Renal pelvis (tissue), 4 donors: ENCODE data around the gene DPF1. TPM values are rescaled to one million over a fixed set of nuclear protein-coding genes. Genes with fewer than 3 reads are reported as not detected.
"Not testable (repeated sequence)": the region's sequence is repeated elsewhere in the genome, so short reads cannot be mapped to it uniquely, and the experiment has no call there.

Experiments
- DNase-seq: peaks from one replicate; pipeline ENCODE4 v3.0.0-alpha.2; 2013
- polyA plus RNA-seq, 3 donors: library from polyadenylated mRNA; unstranded; fragments of 120-200 nt; gene quantifications; one replicate each; pipeline ENCODE4 v1.2.1, GENCODE V29; 2013; ENCODE audit not compliant: insufficient read length in 3 of 3

The DPF1 gene
- polyA plus RNA-seq, 3 donors: 1.2 to 2.9 (median 2.0) TPM

DNA sequence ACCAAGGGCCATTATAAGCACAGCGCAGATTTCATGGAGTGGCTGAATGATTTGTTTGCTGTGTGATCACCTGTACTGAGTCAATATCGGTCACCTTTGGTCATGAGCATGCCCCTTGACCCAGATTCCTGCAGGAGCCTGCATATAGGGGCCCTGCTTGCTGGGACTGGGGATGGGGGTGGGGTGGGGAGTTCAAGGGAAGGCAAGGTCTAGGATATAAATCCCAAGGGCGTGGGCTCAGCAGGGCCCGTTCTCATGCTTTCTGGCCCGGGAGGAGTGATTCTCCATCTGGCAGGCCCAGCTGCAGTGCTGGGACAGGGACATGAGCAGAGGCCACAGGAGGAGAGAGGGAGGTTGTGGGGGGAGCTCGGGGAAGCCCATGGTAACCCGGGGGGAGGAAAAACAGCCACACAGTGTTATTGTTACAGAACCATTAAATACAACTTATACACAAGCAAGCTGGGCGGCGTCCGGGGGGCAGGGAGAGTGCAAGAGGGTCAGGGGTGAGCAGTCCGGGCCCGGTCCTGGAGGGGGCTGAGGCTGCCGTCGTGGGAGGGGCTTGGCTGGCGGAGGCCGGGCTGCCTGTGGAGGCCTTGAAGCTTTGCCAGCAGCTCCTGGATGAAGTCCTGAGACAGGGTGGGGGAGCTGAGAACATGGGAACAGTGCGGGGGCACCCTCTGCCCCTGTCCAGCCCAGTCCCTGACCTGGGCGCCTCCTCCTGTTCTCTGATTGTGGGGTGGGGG, 27.0 kb upstream of the DPF1 start:
- DNase-seq: no peak

DNA sequence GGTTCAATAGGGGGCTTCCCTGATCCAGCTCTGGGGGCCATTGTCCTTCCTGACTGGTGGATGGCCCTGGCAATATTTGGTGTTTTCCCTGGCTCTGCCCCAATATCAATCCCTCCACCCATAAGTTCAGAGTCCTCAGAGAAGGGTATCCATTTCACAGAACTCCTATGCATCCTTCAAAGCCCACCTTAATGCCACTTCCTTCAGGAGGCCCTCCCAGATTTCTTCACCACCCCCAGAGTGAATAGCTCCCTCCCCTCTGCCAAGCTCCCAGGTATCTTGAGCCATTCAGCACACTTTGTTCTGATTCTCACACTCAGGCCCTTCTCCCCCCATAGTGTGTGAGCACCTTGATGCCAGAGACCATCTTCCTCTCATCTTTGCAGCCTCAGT, 26.4 kb upstream of the DPF1 start:
- DNase-seq: no peak

DNA sequence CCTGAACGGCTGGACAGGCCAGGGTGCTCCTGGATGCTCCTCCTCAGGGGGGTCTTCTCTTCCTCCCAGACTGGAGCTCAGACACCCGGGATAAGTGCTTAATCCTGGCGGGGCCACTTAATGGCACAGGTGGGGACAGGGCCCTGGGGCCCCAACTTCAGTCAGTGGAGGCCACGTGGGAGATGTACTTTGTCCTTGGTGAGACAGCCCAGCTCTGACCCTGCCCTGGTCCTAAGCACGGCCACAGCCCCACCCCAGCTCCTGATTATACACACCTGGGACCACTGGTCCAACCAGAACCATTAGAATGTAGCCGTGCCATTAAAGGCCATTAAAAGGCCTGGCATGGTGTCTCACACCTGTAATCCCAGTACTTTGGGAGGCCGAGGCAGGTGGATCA, 24.4 kb upstream of the DPF1 start:
- no peak for DNase-seq

DNA sequence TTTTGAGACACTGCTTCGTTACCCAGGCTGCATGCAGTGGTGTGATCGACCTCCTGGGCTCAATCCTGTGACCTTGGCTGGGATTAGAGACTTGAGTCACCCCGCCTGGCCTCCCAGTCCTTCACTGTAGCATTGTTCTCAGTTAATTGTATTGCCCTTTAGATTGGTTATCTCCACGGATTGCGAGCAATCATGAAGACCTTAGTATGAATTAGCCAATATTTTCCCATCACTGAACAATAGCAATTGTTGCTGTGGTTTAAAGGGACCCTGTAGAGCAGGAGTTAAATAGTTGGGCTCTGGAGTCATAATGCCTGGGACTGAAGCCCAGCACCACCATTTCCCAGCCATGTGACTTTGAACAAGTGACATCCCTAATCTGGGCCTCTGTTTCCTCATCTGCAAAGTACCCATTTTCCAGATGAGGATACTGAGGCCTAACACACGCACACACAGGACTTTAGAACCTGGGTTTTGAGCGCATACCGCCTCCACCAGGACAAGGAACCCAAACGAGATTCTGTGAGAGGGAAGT, 23.8 kb upstream of the DPF1 start:
- no peak for DNase-seq

DNA sequence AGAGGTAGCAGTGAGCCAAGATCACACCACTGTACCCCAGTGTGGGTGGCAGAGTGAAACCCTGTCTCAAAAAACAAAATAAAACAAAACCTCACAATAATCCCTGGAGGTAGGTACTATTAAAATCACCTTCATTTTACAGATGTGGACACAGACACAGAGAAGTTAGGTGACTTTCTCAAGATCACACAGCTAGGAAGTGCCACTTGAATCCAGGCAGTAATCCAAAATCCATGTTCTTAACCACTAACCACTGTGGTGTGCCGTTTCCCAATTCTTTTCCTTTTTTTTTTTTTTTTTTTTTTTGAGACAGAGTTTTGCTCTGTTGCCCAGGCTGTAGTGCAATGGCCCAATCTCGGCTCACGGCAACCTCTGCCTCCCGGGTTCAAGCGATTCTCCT, 23.1 kb upstream of the DPF1 start:
- DNase-seq: no peak

DNA sequence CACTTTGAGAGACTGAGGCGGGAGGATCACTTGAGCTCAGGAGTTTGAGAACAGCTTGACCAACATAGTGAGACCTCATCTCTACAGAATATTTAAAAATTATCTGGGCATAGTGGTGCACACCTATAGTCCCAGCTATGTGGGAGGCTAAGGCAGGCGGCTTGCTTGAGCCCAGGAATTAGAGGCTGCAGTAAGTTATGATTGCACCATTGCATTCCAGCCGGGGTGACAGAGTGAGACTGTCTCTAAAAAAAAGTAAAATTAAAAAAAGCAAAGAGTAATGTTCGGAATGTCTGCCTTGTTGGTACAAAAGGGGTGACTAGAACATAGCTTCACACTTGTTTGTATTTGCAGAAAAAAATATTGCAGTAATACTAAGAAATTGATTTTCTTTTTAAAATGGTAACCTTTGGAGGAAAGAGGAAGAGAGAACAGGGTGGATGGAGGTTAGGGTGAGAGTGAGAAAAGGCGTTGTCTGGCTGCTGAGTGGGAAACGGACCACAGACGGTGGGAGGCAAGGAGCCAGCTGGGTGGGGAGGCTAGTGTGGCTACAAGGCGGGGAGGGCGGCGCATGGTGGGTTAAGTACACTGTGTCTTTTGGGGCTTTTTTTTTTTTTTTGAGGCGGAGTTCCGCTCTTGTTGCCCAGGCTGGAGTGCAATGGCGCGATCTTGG, 21.9 kb upstream of the DPF1 start:
- no peak for DNase-seq

DNA sequence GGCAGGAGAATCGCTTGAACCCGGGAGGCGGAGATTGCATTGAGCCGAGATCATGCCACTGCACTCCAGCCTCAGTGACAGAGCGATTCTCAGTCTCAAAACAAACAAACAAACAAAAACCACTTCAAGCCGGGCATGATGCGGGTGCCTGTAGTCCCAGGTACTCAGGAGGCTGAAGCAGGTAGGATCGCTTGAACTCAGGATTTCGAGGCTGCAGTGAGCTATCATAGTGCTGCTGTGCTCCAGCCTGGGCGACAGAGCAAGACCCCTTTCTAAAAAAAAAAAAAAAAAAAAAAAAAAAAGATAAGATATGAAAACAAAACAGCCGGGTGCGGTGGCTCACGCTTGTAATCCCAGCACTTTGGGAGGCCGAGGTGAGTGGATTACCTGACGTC, 19.3 kb upstream of the DPF1 start:
- DNase-seq: no peak

DNA sequence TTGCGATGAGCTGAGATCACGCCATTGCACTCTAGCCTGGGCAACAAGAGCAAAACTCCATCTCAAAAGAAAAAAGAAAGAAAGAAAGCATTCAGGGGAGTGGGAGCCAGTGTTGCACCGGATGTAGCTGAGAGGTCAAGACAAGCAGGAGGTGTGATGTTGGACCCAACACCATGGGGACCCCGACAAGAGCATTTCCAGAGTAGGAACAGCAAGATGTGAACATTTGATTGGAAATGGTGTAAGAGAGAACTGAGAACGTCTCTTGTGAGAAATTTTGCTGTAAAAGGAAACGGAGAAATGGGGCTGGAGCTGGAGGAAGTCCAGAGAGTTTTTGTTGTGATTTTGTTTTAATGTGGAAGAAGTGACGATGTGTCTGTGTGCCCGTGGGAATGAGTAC, 15.8 kb upstream of the DPF1 start:
- no peak for DNase-seq

DNA sequence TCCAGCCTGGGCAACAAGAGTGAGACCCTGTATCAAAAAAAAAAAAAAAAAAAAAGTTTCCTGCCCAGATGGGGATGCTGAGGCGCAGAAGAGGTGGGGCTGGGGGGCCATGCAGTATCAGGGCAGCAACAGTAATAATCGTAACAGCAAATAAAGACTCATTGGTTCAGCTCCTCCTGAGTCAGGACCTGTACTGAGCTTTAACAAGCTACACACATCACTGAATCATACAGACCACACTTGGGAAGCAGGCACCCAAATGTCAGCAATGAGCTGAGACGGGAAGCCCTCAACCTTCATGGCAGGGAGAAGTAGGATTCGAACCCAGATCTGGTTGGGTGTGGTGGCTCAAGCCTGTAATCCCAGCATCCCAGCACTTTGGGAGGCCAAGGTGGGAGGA, 10.6 kb upstream of the DPF1 start:
- no peak for DNase-seq

DNA sequence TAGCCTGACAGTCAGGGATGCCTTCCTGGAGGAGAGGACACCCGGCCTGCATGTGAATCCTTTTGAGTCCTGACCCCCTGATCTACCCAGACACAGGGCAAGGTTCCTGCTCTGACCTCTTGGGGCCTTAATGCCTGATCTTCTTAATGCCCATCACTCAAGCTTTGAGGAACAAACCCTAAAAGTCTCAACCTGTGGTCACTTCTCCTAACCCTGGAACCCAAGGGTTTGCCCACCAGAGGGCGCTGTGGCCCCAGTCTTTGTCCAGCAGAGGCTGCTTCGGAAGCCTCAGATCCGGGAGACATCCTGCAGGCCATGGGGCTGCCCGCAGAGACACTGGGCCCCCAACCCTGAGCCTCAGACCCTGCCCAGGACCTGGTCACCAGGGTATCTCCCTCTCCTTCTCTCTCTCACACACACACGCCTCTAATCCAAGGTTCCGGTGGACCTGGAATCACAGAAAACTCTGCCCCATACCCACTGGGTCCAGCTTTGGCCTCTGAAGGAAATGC, 9.8 kb upstream of the DPF1 start:
- no peak for DNase-seq

DNA sequence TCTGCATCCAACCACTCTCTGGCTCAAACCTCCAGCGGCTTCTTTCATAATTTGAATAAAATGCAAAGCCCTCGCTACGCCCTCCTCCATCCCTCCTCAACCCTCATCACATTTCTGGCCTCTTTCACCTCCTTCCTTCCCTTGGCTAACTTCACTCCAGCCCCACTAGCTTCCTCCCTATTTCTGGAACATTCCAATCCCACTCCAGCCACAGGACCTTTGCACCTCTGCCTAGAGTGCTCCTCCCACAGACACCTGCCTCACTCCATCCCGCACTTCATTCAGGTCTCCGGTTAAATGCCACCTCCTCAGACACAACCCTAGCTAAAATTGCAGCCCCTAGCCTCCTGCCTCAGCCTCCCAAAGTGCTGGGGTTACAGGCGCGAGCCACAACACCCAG, 7.9 kb upstream of the DPF1 start:
- DNase-seq: no peak

DNA sequence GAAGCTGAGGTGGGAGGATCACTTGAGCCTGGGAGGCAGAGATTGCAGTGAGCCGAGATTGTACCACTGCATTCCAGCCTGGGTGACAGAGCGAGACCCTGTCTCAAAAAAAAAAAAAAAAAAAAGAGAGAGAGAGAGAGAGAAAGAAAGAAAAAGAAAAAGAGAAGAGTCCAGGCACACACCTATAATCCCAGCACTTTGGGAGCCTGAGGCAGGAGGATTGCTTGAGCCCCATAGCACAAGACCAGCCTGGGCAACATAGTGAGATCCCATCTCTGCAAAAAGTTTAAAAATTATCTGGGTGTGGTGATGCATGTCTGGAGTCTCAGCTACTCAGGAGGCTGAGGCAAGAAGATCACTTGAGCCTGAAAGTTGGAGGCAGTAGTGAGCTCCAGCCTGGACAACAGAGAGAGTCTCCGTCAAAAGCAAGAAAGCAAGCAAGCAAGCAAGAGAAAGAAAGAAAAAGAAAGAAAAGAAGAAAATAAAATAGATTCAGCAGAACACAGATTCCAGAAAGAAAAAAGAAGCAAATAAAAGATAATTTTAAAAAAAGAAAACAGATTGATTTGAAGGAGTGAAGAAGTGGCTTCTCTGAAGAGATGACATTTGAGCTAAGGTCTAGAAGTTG, 6.6 kb upstream of the DPF1 start:
- not testable (repeated sequence) for DNase-seq

DNA sequence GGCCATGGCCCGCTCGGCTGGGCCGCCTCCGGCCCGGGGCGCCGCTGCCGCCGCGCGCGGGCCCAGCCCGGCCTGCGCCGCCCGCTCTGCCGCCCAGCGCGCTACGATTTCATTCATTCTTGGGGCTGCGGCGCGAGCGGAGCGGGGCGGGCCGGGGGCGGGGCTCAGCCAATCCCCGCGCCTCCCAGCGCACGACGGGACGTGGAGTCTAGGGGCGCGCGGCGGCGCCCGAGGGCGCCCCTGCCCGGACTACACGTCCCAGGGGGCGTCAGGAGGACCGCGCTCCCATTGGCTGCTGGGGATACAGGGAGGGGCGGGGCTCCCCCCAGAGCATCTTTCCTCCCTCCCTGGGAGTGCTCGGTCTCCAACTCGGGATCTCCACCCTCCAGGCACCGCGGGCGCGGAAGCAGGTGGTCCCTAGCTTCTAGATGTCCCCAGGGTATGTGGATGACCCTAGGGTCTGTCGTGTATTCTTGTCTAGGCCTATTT, 5.6 kb upstream of the DPF1 start:
- DNase-seq: peak; percentile 78

DNA sequence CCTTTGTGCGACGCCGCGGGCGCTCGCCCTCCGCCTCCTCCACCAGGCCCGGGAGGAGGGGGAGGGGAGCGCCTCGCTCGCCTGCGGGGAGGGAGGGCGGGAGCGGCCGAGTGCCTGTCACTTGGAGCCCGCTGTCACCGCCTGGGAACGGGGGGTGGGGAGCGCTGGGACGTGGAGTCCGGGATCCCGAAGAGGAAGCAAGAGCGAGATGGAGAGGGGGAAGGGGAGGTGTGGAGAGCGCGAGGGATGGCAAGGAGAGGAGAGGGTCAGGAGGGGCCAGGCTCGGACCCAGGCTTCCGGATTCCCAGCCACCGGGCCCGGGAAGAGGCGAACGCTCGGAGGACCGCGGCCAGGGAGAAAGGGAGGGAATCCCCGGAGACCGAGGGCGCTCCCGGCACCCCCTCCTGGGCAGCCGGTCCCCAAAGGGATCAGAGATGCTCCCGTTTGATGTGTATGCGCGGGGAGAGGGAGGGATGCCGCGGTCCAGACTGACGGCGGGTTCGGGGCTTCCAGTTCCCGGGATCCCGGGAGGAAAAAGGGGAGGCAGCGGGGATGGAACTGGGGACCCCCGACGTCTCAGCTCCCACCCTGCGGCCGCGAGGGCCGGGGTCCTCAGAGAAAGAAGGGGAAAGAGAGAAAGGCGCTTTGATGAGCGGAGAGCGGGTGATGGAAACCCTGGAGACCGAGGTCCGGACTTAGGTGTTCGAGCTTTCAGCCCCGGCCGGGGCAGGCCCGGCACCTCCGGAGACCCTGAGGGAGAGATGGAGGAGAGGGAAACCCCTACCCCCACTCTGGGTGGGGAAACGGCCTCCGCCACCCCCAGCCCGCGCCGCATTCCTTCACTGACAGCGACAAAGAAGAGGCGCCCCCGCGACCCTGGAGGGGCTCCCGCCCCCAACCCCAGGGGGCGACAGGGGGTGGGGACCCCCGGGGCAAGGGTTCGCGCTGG, 4.7 kb upstream of the DPF1 start:
- no peak for DNase-seq

DNA sequence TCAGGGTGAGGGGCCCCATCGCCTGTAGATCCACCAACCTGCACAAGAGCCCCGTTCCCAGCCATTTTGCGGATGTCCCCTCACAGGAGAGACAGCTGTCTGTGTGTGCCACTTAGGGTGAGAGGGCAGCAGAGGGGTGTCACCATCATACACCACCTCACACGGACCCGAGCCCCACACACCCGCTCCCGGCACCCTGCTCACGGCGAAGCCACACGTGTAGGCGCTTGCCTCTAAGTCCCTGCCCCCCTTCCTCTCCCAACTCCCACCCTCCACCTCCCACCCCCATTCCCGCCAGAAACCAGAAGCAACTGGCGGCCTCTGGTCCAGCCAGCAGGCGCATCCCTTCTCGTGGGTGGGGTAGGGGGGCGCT, 4.0 kb upstream of the DPF1 start:
- DNase-seq: no peak

DNA sequence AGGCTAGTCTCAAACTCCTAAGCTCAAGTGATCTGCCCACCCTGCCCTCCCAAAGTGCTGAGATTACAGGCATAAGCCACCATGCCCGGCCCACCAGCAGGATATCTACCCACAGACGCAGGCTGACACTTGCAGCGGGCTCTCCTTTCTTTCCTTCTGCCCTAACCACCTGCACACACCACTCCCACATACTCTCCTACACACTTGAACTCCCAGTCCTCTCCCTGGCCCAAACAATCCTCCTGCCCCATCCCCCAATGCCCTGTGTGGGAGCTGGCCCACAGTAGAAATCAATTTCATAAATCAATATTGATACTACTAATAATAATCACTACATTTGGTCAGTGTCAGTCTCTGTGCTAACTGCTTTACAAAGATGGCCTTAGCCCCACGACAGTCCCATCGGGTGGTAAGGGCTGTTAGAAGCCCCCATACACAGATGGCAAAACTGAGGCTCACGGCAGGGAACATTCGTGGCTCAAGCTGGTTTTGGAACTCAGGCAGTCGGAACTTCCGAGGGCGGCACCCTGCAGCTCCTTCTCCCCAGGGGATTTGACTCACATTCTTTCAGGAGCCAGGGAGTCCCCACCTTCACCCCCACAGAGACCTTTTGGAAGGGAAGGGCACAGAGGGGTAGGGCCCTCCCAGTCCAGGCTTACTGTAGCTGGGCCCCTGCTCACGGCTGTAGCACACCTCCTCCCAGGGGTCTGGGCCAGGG, 3.4 kb upstream of the DPF1 start:
- DNase-seq: no peak

DNA sequence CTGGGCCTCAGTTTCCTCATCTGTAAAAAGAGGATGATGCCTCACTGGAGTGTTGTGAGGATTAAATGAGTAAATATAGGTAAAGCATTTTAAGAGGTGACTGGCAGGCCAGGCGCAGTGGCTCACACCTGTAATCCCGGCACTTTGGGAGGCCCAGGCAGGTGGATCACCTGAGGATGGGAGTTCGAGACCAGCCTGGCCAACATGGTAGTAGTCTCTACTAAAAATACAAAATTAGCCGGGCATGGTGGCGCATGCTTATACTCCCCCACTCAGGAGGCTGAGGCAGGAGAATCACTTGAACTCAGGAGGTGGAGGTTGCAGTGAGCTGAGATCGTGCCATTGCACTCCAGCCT, 819 bp upstream of the DPF1 start:
- not testable (repeated sequence) for DNase-seq

DNA sequence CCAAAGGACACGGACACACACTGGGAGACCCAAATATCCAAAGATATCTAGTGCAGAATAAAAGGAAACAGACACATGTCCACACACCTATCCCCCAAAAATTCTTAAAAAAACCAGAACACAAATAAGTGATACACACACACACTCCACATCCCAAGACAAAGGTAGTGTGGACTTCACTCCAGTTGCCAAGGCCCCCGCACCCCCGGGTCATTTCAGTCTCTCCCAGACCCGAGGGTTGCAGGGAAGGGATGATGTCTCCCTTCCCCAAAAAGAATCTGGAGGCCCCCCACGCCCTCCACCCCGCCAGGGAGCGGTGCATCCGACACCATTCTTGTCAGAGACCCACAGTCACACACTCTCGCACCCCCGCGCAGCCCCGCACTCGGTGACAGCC, 407 bp downstream of the DPF1 start:
- DNase-seq: no peak

DNA sequence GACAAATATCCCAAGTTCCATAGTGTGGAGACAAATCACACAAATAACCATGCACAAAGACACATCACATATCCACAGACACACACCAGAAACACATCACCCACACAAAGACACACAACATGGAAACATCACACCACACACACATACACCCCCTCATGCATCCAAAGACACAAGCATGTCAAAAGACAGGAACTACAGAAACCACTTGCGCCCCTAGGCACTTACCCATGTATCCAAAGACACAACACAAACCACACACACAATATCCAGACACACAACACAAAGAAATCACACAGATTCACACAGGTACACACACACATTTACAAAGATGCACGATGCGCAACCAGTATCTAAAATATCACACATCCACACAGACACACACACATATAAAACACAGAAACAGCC, 901 bp downstream of the DPF1 start:
- no peak for DNase-seq

DNA sequence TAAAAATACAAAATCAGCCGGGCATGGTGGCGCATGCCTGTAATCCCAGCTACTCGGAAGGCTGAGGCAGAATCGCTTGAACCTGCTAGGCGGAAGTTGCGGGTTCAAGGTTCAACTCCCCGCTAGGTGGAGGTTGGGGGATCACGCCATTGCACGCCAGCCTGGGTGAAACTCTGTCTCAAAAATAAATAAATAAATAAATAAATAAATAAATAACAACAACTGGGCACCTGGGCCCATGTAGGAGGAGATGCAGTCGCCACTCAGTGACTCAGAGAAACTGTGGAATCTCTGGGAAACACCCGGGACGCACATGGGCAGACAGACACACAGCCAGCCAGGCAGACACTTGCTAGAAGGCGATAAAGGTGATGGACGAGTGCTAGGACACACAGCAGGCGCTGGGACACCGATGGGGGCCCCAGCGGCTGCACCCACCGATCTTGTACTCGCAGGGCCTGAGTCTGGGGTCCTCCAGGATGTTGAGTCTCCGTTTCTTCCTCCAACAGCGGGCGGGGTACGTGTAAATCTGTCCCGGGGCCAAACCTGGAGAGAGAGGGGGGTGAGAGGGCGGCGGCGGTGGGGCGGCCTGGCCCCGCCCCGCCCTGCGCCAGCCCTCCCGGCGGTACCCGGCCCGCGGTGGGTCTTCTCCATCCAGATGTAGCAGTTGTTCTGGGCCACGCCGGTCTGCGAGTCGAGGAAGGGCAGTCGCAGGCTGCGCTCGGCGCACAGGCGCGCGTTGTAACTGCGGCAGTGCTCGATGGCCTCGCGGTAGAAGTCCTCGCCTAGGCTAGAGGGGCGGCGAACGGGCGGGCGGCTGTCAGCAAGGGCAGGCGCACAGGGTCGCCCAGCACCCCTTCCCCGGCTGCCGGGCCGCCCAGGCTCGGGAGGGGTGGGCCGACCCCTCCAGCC, 1.8 kb downstream of the DPF1 start:
- DNase-seq: no peak
